ENCODE data around the gene BEND5.
A peak's percentile ranks its signal among the peaks of the same experiment; 100 is the strongest.

BEND5 gene

DNA sequence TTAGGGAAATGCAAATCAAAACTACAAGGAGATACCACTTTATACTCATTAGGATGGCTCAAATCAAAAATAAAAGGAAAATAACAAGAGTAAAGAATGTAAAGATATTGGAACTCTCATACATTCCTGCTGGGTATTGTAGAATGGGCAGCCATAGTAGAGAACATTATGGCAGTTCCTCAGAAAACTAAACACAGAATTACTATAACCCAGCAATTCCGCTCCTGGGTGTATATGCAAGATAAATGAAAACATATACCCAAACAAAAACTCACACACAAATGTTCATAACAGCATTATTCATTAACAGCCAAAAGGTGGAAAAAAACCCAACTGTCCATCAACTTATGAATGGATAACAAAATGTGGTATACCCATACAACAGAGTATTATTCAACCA is 11.4 kb downstream of the BEND5 start:
- no peak for DNase-seq (ENCODE audit: low read depth in 2 of 2)

DNA sequence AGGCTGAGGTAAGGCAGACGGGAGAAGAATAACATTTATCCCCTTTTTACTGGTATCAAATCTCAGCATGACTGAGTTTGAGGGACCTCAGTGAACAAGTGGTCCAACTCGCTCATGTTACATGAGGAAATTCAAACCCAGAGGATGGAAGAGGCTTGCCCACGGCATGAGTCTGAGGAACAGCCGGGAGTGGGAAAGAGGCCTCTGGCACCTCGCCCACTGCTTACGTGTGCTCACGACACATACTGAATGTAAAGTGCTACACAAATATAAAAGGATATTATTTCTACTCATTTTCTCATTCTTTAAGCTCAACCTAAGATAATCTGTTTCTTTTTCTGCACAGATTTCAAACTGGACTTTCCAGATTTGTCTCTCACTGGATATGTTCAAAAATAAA is 14.7 kb downstream of the BEND5 start:
- DNase-seq (ENCODE audit: low read depth in 2 of 2) = peak in 1 of 2 experiments; percentile 24

- peak; percentile 67 to 70 for DNase-seq (ENCODE audit: low read depth in 2 of 2)
These were observed 15.3 kb downstream of the BEND5 start for GRCh38 chr1:48761411-48761810.

DNA sequence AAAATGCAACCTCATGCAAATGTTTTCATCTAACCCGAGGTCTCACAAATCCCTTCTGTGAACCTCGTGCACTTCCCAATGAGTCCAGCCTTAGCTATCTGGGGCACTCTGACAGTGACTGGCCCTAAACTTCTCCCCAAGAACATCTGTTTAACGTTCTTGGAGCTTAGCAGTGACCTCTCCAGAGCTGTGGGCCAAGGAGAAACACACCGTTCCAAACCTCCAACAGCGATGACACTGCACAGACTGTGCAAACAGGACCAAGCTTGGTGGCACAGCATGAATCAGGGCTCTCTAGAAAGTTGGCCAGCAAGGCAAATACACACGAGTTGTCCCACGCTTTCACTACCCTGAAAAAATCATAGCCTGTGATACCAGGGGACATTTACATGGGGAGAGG is 15.8 kb downstream of the BEND5 start:
- no peak for DNase-seq (ENCODE audit: low read depth in 2 of 2)

- no peak for DNase-seq (ENCODE audit: low read depth in 2 of 2)
These were observed 17.7 kb downstream of the BEND5 start for GRCh38 chr1:48758976-48759375.

DNA sequence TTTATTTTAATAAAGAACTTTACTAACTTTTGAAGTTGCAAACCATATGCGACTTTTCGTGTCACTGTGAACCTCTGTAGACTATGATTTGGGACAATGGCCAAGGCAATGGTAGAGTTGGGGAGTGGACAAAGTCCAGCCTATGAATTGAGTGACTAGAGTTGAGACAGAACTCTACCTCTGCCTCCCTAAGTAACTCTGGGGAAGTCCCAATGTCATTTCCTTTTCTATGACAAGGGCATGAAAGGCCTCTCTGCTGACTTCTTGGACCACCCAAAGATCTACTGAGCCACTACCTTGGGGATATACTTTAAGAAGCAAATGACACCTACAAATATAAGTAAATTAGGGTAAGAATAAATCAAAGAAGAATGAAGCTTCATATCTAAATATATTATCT is 19.3 kb downstream of the BEND5 start:
- DNase-seq (ENCODE audit: low read depth in 2 of 2) = no peak

GRCh38 chr1:48756683-48757316 is 19.9 kb downstream of the BEND5 start:
- no peak for DNase-seq (ENCODE audit: low read depth in 2 of 2)

GRCh38 chr1:48753293-48753692 is 23.4 kb downstream of the BEND5 start:
- DNase-seq (ENCODE audit: low read depth in 2 of 2) = no peak

- DNase-seq (ENCODE audit: low read depth in 2 of 2) = no peak
These were observed 26.6 kb downstream of the BEND5 start for GRCh38 chr1:48750109-48750508.

GRCh38 chr1:48749068-48749467 is 27.6 kb downstream of the BEND5 start:
- no peak for DNase-seq (ENCODE audit: low read depth in 2 of 2)

DNA sequence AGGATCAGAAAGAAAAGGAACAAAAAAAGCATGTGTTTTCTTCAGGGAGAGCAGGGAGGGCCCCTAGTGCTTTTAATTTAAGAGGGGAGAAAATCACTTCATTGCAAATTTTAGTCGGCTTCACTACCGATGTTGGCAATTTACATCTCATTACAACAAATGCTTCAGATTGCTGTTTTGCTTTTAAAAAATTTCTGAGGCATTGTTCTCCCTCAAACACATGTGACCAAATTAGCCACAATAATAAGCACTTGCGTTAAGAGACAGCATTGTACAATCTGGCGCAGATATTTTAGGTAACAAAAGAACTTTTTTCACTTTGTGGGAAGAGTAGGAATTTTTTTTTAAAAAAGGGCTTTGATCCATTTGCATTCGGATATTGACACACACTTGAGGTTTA is 29.8 kb downstream of the BEND5 start:
- DNase-seq (ENCODE audit: low read depth in 2 of 2) = no peak

DNA sequence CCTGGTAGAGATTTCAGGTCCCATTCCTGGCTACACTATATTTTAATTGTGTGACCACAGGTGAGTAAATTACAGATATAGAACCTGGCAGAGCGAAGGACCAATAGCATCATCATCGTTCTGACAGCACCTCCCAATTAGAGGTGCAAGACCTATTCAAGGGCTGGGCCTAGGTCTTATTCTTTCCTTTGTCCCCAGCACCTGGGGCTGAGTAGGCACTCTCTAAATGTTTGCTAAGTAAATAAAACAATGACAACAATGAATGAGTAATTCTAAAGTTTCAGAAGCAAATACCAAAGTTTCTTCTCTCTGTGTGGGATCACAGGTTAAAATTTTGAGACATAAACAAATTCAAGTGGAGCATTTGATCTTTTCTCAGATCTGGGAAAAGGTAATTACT is 32.7 kb downstream of the BEND5 start:
- no peak for DNase-seq (ENCODE audit: low read depth in 2 of 2)

DNA sequence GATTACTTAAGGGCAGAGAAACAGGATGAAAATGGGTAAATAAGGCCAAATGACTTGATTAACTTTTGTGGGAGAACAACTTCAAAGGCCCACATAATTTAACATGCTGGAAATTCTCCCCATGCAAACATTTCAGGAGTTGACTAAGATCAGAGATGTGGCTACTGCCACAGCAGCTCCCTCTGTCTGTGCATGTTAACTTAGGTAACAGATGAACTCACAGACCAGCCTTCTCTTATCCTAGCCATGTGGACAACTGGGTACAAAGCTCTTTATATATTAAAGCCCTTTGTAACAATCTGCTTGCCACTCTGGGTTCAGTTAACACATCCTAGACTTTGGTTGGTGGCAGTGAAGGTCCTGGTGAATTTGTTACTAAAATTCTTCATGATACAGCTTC is 33.2 kb downstream of the BEND5 start:
- DNase-seq (ENCODE audit: low read depth in 2 of 2) = no peak

- no peak for DNase-seq (ENCODE audit: low read depth in 2 of 2)
These were observed 35.3 kb downstream of the BEND5 start for GRCh38 chr1:48741380-48741779.

GRCh38 chr1:48740621-48741020 is 36.1 kb downstream of the BEND5 start:
- DNase-seq (ENCODE audit: low read depth in 2 of 2) = no peak

DNA sequence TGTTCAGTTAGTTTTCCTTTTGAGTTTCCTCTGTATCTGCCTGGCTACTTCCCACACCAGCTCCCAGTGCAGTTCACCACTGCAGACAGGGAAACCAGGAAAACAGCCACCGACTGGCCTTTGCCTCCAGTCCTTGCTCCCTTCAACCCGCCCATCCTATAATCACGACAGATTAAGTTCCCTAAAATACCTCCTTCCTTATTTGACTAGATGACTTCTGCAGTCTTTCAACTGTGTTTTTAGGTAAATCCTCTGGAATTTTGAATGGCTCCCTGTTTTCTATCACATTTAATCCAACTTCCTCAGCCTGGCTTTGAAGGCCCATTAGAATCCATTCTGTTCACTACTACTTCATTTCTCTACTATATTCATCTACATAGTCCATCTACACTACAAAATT is 37.6 kb downstream of the BEND5 start:
- no peak for DNase-seq (ENCODE audit: low read depth in 2 of 2)

GRCh38 chr1:48738356-48738755 is 38.3 kb downstream of the BEND5 start:
- DNase-seq (ENCODE audit: low read depth in 2 of 2) = no peak

DNA sequence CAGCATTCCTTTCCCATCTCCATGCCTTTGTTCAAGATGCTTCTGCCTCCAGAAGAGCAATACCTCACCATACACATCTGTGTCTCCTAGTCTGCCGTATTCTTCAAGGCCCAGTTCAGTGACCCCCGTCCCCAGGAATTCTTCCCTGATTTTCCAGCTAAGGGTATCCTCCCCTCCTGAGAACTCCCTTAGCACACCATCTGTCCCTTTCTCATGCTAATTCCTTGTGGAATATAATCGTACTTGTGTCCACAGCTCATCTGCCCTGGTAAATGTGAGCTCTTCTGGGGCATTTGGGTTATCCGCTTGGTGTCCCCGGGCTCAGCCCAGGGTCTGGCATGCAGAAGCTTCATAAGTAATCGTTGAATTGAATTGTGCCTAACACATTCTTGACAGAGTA is 40.9 kb downstream of the BEND5 start:
- no peak for DNase-seq (ENCODE audit: low read depth in 2 of 2)

DNA sequence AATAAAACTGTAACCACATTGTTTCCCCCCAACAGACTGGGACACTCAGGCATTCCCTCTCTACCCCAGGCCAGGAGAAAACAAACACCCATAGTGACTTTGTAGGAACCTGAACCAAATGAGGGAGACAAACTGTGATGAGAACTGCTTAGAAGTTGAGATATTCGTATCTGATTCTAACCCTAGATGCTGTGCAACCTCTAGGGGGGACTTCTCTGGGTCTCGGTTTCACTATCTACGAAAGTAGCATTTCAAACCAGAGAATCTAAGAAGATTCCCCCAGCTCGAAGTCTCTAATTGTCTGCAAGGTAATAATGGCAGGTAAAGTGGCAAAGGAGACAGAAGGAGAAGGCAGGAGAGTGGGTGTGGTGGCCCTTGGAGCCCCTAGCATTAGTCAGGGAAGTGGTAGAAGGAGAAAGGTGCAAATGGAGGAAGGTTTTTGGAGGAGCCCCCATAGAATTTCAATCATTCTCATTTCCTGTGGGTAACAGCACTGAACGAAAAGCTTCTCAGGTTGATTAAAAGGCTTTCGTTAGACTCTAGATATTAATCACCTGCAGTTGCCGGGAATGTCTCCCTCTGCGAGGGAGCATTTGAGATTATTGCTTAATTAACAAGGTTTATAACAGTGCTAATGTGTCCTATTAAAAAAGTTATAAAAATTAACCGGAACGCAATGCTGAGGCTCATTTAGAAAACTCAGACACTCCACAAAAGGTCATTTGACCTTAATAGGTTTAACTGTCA is 46.4 kb downstream of the BEND5 start:
- DNase-seq (ENCODE audit: low read depth in 2 of 2) = no peak

DNA sequence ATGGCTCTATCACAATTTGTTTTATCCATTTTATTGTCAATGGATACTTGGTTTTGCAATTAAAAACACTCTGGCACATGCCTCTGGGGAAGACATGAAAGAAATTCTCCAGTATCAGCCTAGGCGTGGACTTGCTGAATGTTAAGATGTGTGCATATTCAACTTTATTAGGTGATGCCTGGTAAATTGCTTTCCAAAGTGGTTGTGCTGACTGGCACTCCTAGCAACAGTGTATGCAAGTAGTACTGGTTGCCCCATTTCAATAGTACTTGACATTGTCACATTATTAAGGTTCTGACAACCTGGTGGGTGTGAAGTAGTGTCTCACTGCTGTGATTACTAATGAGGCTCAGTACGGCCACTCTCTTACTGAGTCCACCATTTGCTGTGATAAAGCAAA is 48.1 kb downstream of the BEND5 start:
- DNase-seq (ENCODE audit: low read depth in 2 of 2) = no peak

DNA sequence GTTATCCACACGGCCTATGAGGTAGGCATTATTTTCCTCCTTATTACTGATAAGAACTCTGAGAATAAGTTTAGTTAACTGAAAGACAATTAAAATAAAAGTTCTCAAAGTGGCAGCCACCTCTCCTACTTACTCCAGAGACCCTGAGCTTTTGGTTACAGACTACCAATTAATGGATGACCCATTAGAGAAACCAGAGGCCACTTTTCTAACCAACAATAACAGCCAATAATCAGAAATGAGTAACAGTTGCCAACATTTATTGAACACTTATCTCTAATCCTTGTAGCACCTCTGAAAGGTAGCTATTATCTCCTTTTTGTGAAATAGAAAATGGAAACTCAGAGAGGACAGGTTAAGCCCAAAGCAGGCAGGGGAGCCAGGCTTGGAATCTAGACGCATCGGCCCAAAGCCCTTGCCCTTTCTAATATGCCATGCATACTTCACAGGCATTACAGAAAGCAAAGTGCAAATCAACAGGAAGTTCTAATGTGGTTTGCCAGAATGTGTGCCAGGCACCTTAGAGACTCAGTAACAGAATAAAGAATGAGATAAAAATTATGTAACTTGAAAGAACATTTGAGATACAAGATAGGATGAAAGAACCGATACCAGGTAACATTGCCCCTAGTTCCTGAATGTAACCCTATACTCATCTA is 50.0 kb downstream of the BEND5 start:
- no peak for DNase-seq (ENCODE audit: low read depth in 2 of 2)

DNA sequence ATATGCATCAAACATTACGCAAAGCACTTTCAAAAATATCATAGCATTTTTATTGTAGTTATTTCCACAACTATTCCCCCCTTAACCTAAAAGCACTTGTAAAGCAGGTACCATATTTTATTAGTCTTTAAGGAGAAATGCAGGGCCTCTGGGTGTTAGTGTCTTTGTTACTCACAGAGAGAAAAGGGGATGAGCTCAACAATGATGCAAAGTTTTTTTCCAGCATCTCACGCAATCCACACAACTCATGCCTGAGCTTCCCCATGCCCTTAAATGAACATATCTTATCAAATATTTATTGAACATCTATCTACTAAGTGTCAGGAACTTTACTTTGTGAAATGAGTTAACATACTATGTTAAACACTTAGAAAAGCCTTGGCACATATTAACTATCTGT is 50.6 kb downstream of the BEND5 start:
- DNase-seq (ENCODE audit: low read depth in 2 of 2) = no peak

Data from fibroblast of skin of left quadriceps (primary cell).